ENCODE measurements around the gene RBSN.

DNA sequence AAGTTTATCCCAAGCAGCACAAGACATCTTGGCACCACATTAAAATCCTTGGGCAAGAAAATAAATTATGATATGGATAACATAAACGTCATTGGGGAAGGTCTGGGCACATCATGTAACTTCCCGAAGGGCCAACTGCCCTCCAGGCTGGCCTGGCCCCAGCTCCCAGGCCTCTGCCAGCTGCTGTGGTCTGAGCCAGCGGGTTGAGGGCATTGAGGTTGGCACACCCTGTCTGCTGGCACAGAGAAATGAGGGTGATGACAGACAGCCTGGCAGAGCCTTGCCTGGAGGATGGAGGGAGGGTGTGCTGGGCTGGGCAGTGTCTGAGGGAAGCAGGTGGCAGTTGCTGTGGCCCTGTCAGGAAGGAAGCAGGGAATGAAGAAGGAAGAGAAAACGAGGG lies 3.3 kb upstream of the RBSN start:
- TF ChIP-seq, protein P1, sequence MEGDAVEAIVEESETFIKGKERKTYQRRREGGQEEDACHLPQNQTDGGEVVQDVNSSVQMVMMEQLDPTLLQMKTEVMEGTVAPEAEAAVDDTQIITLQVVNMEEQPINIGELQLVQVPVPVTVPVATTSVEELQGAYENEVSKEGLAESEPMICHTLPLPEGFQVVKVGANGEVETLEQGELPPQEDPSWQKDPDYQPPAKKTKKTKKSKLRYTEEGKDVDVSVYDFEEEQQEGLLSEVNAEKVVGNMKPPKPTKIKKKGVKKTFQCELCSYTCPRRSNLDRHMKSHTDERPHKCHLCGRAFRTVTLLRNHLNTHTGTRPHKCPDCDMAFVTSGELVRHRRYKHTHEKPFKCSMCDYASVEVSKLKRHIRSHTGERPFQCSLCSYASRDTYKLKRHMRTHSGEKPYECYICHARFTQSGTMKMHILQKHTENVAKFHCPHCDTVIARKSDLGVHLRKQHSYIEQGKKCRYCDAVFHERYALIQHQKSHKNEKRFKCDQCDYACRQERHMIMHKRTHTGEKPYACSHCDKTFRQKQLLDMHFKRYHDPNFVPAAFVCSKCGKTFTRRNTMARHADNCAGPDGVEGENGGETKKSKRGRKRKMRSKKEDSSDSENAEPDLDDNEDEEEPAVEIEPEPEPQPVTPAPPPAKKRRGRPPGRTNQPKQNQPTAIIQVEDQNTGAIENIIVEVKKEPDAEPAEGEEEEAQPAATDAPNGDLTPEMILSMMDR (IDR thresholded peaks at IDR 0.05), result no peak
- no peak for TF ChIP-seq POLR2A (IDR thresholded peaks at IDR 0.05)
